ENCODE data around the gene ZSCAN5A. TPM values are rescaled to one million over a fixed set of nuclear protein-coding genes. Genes with fewer than 3 reads are reported as not detected.

ZSCAN5A gene
- total and polyA plus RNA-seq, 2 donors (not counting 1 experiment from before 2014, with no cell fraction given), result 5.5 to 6.3 TPM

GRCh38 chr19:56174550-56174949, 140.1 kb downstream of the ZSCAN5A start:
- H2AFZ ChIP-seq (ENCODE audit: low read length), result no peak overlapping the region
- no peak overlapping the region for H3K4me3 ChIP-seq (replicated peaks in 1 of 4; ENCODE audit: control extremely low read depth in 1 of 4, insufficient read depth in 1 of 4, low read depth in 3 of 4, low read length in 4 of 4)
- H3K79me2 ChIP-seq (ENCODE audit: control insufficient read depth, insufficient read depth, low read length), result no peaks in the 10 kb centered on the region
- H3K9ac ChIP-seq (ENCODE audit: insufficient read depth, low read length), result no peak overlapping the region
- no peak overlapping the region for H3K27ac ChIP-seq (ENCODE audit: insufficient read depth, low read length)
- H3K36me3 ChIP-seq (ENCODE audit: control insufficient read depth, insufficient read depth, low read length), result no peaks in the 10 kb centered on the region
- H3K27me3 ChIP-seq (ENCODE audit: control insufficient read depth, insufficient read depth, low read length), result peaks cover 3% of the 10 kb centered on the region
- no peaks in the 10 kb centered on the region for H3K4me1 ChIP-seq (ENCODE audit: control insufficient read depth, extremely low read depth, insufficient read depth, low read length)
- no peak for DNase-seq (ENCODE audit: low read depth in 2 of 2)
- H4K20me1 ChIP-seq (ENCODE audit: control insufficient read depth, extremely low read depth, insufficient read depth, low read length), result no peaks in the 10 kb centered on the region
- TF ChIP-seq CTCF (conservative IDR thresholded peaks at IDR 0.05 in 1 of 2, IDR thresholded peaks at IDR 0.05 in 1 of 2; ENCODE audit: low read depth in 1 of 2, low read length in 2 of 2) (no peak), EZH2 (IDR thresholded peaks at IDR 0.05; ENCODE audit: low read length, missing control alignments) (no peak)
- H3K9me3 ChIP-seq (ENCODE audit: control insufficient read depth, insufficient read depth, low read depth, low read length), result no peaks in the 10 kb centered on the region
- H3K4me2 ChIP-seq (ENCODE audit: extremely low read depth, insufficient read depth, low read length), result no peak overlapping the region

- H3K36me3 ChIP-seq (ENCODE audit: control insufficient read depth, insufficient read depth, low read length), result no peaks in the 10 kb centered on the region
- no peaks in the 10 kb centered on the region for H4K20me1 ChIP-seq (ENCODE audit: control insufficient read depth, extremely low read depth, insufficient read depth, low read length)
- H3K27ac ChIP-seq (ENCODE audit: insufficient read depth, low read length), result no peak overlapping the region
- TF ChIP-seq EZH2 (IDR thresholded peaks at IDR 0.05; ENCODE audit: low read length, missing control alignments) (no peak), CTCF (conservative IDR thresholded peaks at IDR 0.05 in 1 of 2, IDR thresholded peaks at IDR 0.05 in 1 of 2; ENCODE audit: low read depth in 1 of 2, low read length in 2 of 2) (no peak)
- H3K79me2 ChIP-seq (ENCODE audit: control insufficient read depth, insufficient read depth, low read length), result no peaks in the 10 kb centered on the region
- H3K4me2 ChIP-seq (ENCODE audit: extremely low read depth, insufficient read depth, low read length), result no peak overlapping the region
- no peak overlapping the region for H2AFZ ChIP-seq (ENCODE audit: low read length)
- H3K4me3 ChIP-seq (replicated peaks in 1 of 4; ENCODE audit: control extremely low read depth in 1 of 4, insufficient read depth in 1 of 4, low read depth in 3 of 4, low read length in 4 of 4), result no peak overlapping the region
- no peaks in the 10 kb centered on the region for H3K9me3 ChIP-seq (ENCODE audit: control insufficient read depth, insufficient read depth, low read depth, low read length)
- H3K4me1 ChIP-seq (ENCODE audit: control insufficient read depth, extremely low read depth, insufficient read depth, low read length), result no peaks in the 10 kb centered on the region
- H3K27me3 ChIP-seq (ENCODE audit: control insufficient read depth, insufficient read depth, low read length), result peaks cover 3% of the 10 kb centered on the region
- DNase-seq (ENCODE audit: low read depth in 2 of 2), result no peak
- no peak overlapping the region for H3K9ac ChIP-seq (ENCODE audit: insufficient read depth, low read length)
These were observed 140.6 kb downstream of the ZSCAN5A start for GRCh38 chr19:56174086-56174485.

Other genes starting within 250 kb of the ZSCAN5A start
- 28.7 and 28.8 TPM in 2 replicates for gene ZNF787, start 193.5 kb downstream of the ZSCAN5A start, total RNA-seq
- gene ZNF787, start 193.5 kb downstream of the ZSCAN5A start, polyA plus RNA-seq, result 2.6 and 2.9 TPM in 2 replicates
- 12.3 and 17.5 TPM in 2 replicates for gene ZNF444, start 173.6 kb downstream of the ZSCAN5A start, total RNA-seq
- gene ZNF444, start 173.6 kb downstream of the ZSCAN5A start, polyA plus RNA-seq, result 6.4 and 7.4 TPM in 2 replicates
- gene GALP, start 138.8 kb downstream of the ZSCAN5A start, total RNA-seq, result not detected in 2 replicates
- gene GALP, start 138.8 kb downstream of the ZSCAN5A start, polyA plus RNA-seq, result not detected in 2 replicates
- not detected in 2 replicates for gene ZSCAN5B, start 117.1 kb downstream of the ZSCAN5A start, total RNA-seq
- gene ZSCAN5B, start 117.1 kb downstream of the ZSCAN5A start, polyA plus RNA-seq, result not detected in 2 replicates
- gene ZSCAN5C, start 112.6 kb downstream of the ZSCAN5A start, total RNA-seq, result not detected in 2 replicates
- gene ZSCAN5C, start 112.6 kb downstream of the ZSCAN5A start, polyA plus RNA-seq, result not detected in 2 replicates
- not detected in 2 replicates for gene EDDM13, start 42.1 kb downstream of the ZSCAN5A start, total RNA-seq
- not detected in 2 replicates for gene EDDM13, start 42.1 kb downstream of the ZSCAN5A start, polyA plus RNA-seq
- 4.1 and 4.8 TPM in 2 replicates for gene ZNF582, start 78.7 kb upstream of the ZSCAN5A start, total RNA-seq
- gene ZNF582, start 78.7 kb upstream of the ZSCAN5A start, polyA plus RNA-seq, result 2.9 and 3.0 TPM in 2 replicates
- 5.4 TPM in 2 replicates for gene ZNF583, start 89.5 kb upstream of the ZSCAN5A start, total RNA-seq
- gene ZNF583, start 89.5 kb upstream of the ZSCAN5A start, polyA plus RNA-seq, result 4.3 and 5.0 TPM in 2 replicates
- gene ZNF667, start 162.5 kb upstream of the ZSCAN5A start, total RNA-seq, result 6.4 and 6.6 TPM in 2 replicates
- 1.3 and 2.0 TPM in 2 replicates for gene ZNF667, start 162.5 kb upstream of the ZSCAN5A start, polyA plus RNA-seq
- gene ZNF471, start 193.0 kb upstream of the ZSCAN5A start, total RNA-seq, result 4.4 and 9.2 TPM in 2 replicates
- gene ZNF471, start 193.0 kb upstream of the ZSCAN5A start, polyA plus RNA-seq, result 1.7 and 2.4 TPM in 2 replicates
- gene ZFP28, start 224.1 kb upstream of the ZSCAN5A start, total RNA-seq, result 8.0 and 14.9 TPM in 2 replicates
- gene ZFP28, start 224.1 kb upstream of the ZSCAN5A start, polyA plus RNA-seq, result 6.1 and 7.5 TPM in 2 replicates